Activated T-helper 1 cell treated with anti-CD3 and anti-CD28 coated beads, Interleukin-2, amount 50 U/mL, for 16 hours (primary cell): ENCODE measurements around the gene MRPS7.

Source experiments
- DNase-seq, 2 donors: peaks; one replicate each; pipeline ENCODE4 v3.0.0-alpha.2; 2020; ENCODE audit warnings: low read depth in 1 of 2, low spot score in 1 of 2

MRPS7 gene

DNA sequence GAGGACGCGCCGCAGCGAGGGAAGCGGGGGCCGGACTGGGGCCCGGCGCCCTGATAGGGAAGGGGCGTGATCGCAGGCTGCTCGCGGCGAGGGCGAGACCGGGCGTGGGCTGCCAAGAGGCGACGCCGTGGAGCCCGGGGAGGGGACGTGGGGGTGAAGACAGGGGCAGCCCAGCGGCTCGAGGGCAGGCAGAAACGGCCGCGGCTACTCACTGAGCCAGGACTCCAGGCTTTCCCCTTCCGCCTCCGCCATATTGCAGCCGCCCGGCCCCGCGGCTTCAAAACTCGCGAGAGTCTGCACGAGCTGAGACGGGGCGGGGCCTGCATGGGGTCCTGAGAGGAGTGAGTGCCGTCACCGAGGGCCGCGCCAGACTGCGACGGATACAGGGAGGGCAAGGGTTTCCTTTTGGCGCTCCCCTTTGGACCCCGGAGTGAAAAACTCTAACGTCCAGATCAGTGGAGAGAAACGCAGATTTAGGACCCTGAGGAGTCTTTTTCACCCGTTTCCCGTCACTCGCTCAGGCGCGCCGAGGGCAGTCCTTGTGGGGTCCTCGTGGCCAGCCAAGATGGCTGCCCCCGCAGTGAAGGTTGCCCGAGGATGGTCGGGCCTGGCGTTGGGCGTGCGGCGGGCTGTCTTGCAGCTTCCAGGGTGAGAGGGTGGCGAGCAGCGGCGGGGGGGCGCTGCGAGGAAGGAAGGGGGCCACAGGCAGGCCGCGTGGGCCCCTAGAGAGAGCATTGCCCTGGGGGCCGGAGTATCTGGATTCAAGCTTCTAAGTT, at the start of gene MRPS7, which contains the start of gene GGA3:
MRPS7 (plus strand) TSS at position 544 of the 776 bp plus-strand sequence; CDS start at position 566, 22 bp downstream.
GGA3 (minus strand) TSS at position 271 of the 776 bp plus-strand sequence; CDS start at position 252, 19 bp downstream.
- peak; percentile 91 for DNase-seq

DNA sequence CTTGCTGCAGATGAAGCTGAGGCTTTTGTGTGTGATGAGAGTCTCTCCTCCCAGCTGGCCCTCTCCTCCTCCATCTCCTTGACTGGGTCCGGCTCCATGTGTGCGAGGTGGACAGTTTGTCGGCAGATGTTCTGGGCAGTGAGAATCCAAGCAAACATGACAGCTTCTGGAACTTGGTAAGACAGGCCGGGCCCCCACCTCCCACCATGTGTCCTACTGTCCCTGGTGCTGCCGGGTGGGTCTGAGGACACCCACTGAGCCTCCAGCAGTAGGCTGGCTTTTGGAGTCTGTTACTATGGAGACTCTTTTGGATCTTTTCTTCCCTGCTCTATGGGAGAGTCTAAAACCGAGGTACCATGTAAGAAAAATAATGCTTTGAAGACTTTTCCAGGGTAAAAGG, 43.5 kb upstream of the MRPS7 start:
- no peak for DNase-seq

DNA sequence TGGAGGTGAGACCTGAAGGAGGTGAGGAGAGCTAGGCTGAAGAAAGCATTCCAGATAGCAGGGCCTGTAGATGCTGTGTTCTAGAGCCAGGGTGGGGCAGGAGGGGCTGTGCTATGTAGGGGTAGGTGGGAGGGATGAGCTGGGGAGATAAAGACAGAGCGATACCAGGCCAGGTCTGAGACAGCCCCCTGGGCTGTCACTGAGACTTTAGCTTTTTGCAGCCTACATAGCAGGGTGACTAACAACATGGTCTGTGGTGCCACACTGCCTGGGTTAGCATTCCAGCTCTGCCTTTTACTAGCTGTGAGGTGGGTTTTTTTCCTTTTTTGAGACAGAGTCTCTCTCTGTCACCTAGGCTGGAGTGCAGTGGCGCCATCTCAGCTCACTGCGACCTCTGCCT, 41.9 kb upstream of the MRPS7 start:
- no peak for DNase-seq

DNA sequence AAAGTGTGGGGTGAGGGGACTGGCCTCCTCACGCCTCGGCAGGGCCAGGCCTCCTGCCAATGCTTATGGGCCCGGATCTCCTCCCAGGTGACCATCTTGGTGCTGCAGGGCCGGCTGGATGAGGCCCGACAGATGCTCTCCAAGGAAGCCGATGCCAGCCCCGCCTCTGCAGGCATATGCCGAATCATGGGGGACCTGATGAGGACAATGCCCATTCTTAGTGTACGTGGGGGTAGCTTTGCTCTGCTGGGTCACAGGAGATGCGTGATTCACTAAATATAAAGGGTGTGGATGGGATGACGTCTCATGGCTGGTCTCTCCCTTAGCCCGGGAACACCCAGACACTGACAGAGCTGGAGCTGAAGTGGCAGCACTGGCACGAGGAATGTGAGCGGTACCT, 36.7 kb upstream of the MRPS7 start:
- DNase-seq = no peak

DNA sequence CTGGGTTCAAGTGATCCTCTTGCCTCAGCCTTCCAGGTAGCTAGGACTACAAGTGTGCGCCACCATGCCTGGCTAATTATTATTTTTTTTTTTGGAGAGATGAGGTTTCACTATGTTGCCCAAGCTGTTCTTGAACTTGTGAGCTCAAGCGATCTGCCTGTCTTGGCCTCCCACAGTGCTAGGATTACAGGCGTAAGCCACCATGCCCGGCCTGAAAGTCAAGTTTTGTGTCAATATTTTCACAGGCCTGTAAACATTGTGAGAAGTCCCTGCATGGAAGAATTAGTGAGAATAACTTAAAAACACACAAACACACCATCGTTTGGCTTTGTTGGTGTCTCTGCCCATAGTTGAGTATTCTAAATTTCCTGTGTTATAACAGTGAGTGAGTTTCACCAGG, 34.0 kb upstream of the MRPS7 start:
- no peak for DNase-seq

DNA sequence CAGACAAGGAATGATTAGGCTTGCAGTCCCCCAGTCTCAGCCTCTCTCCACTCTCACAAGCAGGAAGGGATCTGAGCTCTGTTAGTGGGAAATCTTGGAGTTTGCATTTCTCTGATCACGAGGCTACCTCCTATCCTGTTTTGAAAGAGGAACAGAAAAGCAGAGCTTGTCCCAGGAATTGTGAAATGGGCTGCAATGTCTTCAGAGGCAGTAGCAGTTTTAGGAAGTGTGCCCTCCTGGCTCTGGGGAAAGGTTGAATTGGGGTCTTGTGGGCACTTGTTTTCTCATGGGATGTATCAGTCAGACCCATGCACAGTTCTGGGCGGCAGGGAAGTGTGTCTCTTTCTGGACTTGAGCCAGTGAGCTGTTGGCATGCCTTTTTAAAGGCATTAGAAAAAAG, 33.4 kb upstream of the MRPS7 start:
- DNase-seq = no peak

DNA sequence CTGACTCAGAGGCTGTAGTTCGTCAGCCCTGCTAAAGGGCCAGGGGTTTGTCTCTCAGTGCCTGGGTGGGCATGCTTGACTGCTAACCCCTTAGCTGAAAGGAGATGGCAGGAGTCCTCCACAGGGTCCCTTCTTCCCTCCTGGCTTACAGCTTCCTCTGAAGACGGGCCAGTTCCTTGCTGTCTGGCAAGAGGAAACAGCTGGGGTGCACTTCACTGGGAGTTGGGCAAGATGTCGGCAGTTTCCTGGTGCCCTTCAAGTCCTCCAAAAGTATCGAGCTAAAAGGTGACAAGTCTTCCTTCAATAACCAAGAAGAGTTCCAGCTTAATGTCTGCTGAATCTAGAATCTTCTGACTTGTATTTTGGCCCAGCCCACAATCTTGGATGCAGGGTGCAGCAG, 32.8 kb upstream of the MRPS7 start:
- no peak for DNase-seq

DNA sequence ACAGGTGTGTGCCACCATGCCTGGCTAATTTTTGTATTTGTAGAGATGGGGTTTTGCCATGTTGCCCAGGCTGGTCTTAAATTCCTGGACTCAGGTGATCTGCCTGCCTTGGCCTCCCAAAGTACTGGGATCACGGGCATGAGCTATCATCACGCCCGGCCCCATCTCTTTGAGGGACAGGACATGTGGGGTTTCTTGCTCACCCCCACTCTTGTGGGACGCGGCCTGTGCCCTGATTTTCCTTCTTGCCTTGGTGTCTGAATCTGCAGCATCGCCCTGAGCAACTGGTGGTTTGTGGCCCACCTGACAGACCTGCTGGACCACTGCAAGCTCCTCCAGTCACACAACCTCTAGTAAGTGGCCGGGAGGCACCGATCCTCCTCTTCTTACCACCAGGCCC, 30.6 kb upstream of the MRPS7 start:
- no peak for DNase-seq

DNA sequence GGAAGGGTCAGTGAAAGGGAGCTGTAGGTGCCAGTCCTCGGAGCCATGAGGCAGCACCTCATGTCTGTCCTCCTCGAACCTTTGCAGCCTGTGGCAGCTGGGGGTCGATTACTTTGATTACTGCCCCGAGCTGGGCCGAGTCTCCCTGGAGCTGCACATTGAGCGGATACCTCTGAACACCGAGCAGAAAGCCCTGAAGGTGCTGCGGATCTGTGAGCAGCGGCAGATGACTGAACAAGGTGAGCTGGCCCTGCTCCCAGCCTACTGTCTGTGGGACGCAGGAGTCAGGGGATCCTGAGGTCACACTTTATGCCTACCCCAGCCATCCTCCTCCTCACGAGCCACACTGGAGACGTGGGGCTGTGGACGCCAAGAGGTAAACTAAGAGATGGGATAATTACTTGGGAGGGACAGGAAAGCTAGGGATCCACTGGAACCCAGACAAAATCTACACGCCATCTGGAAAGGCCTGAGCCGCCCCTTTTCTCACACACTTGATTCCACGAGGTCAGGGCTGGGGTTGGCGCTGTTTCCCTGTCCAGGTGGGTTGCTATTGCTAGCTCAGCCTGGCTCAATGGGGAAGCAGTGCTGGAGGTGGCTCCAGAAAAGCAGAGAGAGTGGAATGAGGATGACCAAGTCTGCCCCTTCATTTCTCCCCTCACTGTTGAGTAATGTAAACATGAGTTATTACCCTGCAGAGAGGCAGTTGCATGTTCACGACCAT, 29.8 kb upstream of the MRPS7 start:
- no peak for DNase-seq

DNA sequence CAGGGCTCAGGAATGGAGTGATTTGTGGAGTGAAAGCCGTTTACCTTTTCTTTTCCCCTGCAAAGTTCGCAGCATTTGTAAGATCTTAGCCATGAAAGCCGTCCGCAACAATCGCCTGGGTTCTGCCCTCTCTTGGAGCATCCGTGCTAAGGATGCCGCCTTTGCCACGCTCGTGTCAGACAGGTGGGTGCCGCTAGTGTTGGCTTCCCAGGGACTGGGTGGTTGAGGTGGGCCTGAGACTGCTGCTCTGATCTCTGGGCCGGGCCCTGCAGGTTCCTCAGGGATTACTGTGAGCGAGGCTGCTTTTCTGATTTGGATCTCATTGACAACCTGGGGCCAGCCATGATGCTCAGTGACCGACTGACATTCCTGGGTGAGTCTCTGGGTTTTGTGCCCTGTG, 28.9 kb upstream of the MRPS7 start:
- no peak for DNase-seq

DNA sequence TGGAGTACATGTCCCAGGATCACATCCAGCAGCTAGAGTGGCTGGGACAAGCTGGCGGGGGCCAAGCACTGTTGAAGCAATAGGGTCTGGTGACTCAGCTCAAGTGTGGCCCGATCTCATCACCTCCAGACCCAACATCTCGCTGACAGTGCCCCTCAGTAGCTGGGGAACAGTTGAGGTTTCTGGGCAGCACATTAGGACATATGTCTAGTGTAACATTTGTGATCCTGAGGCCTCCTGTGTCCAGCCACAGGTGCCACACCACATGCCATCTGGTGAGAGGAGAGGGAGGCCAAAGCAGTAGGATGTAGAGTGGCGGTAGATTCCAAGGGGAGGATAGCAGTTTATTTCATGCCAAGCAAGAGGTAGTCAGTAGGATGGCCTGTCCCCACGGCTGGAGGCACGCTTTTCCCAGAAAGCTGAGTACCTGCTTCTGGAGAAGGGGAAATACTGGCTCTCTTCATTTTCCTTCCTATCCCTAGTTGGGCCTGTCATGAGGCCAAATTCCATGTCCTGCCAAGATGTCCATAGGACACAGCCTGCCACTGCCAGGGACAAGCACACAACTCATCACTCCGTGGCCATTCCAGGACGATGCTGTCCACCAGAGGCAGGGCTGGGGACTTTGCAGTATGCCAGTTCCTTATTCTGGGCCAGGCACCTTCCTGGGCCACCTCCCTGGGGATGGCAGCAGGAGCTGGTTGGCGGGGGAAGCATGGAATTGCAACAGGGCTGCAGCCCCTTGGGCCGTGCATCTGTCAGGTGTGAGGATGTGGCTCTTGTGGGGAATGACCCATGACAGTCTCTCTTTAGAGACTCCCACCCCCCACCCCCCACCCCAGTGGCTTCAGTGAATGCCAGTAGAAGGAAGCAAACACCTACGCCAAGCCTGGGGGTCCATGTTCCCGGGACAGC, 24.3 kb upstream of the MRPS7 start:
- DNase-seq = no peak

DNA sequence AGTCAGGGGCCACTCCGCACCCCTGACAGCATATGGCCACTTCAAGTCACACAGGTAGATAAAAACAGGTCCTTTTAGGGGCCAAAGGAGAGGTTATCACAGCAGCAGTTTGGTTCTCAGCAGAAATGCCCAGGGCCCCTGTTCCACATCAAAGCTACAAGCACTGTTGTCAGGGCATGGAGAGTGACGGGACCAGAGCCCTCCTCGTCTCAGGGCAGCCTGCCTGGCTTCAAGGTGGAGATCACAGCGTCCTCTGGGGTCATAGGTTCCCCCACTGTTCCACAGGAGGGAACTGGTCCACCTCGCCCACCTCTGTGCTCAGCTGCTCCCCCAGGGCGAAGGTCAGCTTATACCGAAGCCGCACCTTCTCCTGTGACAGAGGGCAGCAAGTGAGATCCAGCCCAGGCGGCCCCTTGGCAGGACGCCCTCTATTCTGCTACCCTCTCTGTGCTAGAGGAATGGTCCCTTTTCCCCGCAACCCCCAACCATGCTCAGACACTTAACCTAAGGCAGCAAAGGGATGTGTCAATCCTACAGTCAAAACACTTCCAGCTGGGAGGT, 23.6 kb upstream of the MRPS7 start:
- DNase-seq = no peak

DNA sequence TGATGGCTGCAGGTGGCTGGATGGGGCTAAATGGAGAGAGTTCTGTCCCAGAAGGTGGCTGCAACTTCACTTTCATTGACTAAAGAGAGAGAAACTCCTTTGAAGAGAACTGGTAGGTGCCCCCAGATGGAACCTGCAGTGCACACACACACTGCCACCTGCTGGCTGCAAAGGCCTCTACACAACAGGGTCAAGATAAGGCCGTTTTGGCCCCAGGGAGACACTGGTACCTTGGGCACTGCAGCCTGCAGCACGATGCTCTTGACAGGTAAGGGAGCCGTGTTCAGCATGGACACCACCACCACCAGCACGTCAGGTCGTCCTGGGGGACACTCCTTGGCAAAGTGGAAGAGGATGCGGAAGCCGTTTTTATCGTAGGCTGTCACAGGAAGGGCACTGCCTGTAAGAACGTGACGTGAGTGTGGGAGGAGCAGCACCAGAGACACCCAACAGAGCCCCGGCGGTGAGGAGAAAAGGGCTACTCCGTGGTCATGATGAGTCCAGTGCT, 22.9 kb upstream of the MRPS7 start:
- peak; percentile 27 to 43 for DNase-seq

DNA sequence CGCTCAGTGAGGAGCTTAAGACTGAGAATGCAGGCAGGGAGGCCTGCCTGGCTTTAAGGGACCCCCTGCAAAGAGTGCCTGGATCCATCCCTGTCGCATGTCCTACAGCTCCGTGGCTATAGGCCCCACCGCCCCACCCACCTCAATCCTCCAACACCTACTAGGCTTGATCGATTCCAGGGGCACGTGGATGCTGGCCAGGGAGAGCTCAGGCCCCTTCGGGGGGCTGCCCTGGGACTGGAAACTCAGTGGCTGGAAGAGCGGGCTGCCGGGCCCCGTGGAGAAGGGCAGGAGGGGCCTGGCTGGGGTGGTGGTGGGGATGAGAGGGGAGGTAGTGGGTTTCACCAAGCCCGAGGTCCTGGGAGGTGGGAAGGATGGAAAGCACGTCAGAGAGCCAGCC, 22.5 kb upstream of the MRPS7 start:
- no peak for DNase-seq

DNA sequence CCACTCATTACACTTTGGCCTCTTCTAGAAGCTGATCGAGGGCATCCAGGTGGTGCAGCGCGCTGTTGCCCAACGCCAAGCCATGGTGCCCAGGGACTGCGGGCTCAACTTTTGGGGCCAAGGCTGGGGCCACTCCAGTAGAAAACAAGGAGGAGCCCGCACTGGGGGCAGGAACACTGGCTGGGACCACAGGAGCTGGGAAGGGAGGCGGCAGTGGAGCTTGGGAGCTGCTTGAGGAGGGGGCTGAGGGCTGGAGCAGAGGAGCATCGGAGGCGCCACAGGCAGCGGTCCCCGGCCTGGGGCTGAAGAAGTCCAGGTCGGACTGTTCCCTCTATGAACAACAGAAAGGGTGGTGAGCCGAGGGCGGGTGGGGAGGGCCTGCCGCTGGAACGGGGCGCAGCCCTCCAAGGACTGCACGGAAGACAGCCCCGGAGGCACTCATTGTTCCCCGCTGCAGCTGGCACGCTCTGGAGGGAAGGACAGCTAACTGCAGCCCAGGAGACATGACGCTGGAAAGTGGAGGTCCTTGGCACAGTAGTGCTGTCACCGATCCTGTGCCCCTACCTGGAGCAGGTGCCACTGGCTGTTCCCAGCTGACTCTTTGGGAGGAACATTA, 21.8 kb upstream of the MRPS7 start:
- DNase-seq = no peak

DNA sequence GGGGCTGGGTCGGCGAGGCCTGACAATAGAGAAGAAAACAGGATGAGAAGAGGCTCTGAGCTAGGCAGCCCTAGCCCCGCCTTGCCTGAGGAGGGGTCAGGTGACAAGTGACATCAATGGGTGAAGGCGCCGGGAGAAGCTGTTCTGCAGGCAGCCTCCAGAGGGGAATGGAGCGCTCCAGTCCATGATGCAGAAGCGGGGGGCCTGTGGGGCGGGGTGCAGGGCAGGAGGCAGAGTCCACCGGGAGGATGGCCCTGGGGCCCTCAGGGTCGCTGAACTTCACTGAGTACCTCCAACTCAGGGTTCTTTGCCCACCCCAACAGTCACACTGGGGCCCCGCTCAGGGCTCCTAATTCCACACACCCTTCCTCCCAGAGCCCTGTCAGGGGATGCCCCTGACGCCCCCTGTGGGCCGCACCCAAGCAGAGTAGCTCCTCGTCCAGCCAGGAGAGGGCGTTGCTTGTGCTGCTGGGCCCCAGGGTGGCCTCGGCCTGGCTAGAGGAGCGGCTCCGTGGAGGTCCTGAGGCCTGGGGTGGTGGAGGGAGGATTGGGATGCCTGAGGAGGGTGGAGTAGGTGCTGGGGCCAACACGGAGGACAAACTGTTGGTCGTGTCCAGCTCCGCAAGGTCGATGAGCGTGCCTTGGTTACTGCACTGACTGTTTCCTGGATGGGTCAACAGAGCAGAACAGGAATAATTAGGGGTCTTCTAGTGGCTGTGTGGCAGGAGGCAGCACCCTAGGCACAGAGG, 21.1 kb upstream of the MRPS7 start:
- no peak for DNase-seq

DNA sequence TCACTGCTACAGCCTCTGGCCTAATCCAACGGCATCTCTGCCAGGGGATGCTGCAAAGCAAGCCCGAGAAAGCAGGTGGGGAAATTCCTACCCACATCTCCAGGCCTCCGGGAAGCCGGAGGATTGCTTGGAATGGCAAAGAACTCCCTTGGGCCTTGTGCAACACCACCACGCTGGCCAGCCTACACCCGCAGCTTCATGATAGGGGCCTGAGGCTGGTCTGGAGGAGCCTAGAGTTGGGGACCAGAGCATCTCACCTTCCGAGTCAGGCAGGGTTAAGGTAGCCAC, 20.6 kb upstream of the MRPS7 start:
- DNase-seq = no peak

DNA sequence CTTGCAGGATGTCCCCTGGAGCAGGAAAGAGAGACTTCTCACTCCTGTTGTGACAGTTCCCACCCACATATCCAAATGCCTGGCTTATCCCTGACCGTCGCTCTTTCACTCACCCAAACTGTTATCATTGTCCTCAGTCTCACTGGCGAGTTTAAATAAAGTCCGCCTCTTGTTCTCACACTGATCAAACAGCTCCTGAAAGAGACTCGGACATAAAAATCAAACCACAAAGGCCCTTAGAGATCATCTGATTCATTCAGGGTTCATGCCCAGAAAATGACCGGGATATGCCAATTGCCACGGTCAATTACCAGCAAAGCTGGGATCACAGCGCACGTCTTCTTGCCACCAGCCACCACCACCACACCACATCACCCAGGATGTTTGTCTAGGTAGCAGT, 20.2 kb upstream of the MRPS7 start:
- DNase-seq = no peak

DNA sequence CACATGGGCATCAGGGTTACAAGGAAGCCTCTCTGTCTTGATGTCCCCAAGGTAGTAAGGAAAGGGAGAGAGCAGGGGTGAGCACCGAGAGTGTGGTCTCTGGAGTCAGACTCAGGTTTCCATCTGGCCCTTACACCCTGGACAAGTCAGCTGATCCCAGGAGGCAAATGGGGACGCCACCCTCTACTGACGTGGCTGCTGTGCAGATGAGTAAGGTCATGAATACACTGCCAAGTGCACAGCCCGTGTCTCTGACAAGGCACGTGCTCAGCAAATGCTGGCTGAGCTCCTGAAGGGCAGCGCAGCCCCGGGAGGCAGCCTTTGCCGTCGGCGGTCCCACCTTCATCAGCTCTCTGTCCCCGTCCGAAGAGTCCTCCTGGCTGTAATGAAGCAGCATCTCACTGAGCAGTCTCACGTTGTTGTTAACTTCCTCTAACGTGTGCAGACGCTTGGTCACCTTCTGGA, 19.7 kb upstream of the MRPS7 start:
- DNase-seq = no peak

DNA sequence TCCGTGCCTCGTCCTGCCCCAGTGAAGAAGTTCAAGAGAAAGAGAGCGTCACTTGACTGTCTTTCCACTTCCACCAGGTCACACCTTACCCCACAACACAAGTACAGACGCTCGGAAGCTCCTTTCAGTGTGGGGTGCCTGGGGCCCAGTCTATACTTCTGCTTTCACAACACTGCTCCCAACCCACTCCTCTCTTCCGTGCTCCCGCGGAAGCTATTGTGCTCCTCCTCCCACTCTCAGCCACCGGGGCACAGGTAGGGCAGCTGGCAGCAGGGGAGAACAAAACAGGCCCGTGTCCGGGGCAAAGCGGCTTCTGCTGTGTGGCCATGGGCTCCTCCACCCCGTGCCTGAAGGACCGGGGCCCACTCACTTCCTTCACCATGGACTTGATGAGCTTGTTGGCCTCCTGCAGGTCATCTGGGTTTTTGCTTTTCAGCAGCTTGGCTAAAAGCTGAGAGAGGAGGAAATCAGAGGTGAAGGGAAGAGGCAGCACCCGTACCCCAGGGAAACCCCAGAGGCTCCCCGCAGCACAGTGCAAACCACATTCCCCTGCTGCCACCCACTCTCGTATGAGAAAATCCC, 19.1 kb upstream of the MRPS7 start:
- peak in 1 of 2 donors; percentile 22 for DNase-seq
